Heart left ventricle (tissue), 16 donors: ENCODE data around the gene VSTM2A. TPM values are rescaled to one million over a fixed set of nuclear protein-coding genes. Genes with fewer than 3 reads are reported as not detected.

ENCODE experiments used
- ATAC-seq, 4 donors: fragments of 200-7000 bp; cut with Tn5 transposase; one replicate each; pipeline ENCODE4 v1.9.1; 2020 to 2022; ENCODE audit warnings: moderate library complexity in 4 of 4, mild to moderate bottlenecking in 3 of 4, moderate number of reproducible peaks in 1 of 4
- DNase-seq, 5 donors: peaks; one replicate each; pipeline ENCODE4 v3.0.0-alpha.2; 2020
- H3K27ac ChIP-seq, 12 donors: fragments of 200-600 bp; sonication (generic) in 4 of 12; one replicate each; pipeline versions ENCODE4 v1.5.0 to v1.8.0; 2016 to 2022; ENCODE audit warnings: mild to moderate bottlenecking in 2 of 12
- H3K27me3 ChIP-seq, 9 donors: fragments of 200-600 bp; sonication (generic) in 2 of 9; one replicate each; pipeline versions ENCODE4 v1.5.1 to v1.8.0; 2016 to 2022; ENCODE audit warnings: mild to moderate bottlenecking in 3 of 9
- H3K36me3 ChIP-seq, 9 donors: fragments of 200-600 bp; sonication (generic) in 2 of 9; one replicate each; pipeline versions ENCODE4 v1.5.0 to v1.8.0; 2018 to 2022; ENCODE audit warnings: mild to moderate bottlenecking in 2 of 9
- H3K4me1 ChIP-seq, 12 donors: fragments of 200-600 bp; sonication (generic) in 4 of 12; one replicate each; pipeline versions ENCODE4 v1.5.0 to v1.8.0; 2016 to 2022; ENCODE audit warnings: mild to moderate bottlenecking in 3 of 12
- H3K4me3 ChIP-seq, 12 donors: fragments of 200-600 bp; sonication (generic) in 4 of 12; one replicate each; pipeline versions ENCODE4 v1.5.0 to v1.8.0; 2017 to 2022; ENCODE audit warnings: mild to moderate bottlenecking in 9 of 12, moderate library complexity in 4 of 12
- H3K9me3 ChIP-seq, 12 donors: fragments of 200-600 bp; sonication (generic) in 4 of 12; one replicate each; pipeline versions ENCODE4 v1.5.0 to v1.8.0; 2016 to 2022; ENCODE audit warnings: mild to moderate bottlenecking in 1 of 12
- POLR2A ChIP-seq, 2 donors: fragments of 450-650 bp; IDR thresholded peaks; one replicate each; pipeline ENCODE4 v1.6.1; 2017; ENCODE audit warnings: antibody characterized with exemption in 2 of 2, mild to moderate bottlenecking in 2 of 2, moderate library complexity in 2 of 2
- WGBS, 4 donors: extraction: QIAGEN DNeasy Blood & Tissue Kit in 2 of 4; methylation state at CpG; one replicate each; pipeline versions ENCODE4 v1.1.5 to v1.1.7; 2013 to 2018; 5-methylcytosine and 5-hydroxymethylcytosine counted together
- intact Hi-C, 10 donors: fragments of 100-400 bp; cut with DNase I; formaldehyde crosslinking; loops; one replicate each; pipeline versions ENCODE4 v1.11.1 to v1.14.2; 2022
- polyA plus RNA-seq, 2 donors: library from polyadenylated mRNA; stranded (reverse); fragments of 200-250 nt; gene quantifications; one replicate each; pipeline ENCODE4 v1.2.3, GENCODE V29; 2013
- total RNA-seq, 9 donors: library from RNA; depleted of rRNA in 2 of 9; stranded (reverse); fragments of >200 nt in 2 of 9; fragmentation: NEBNext Ultra II Directional in 3 of 9; extraction: Animal tissue kit (Norgen Biotek cat#: 25700) in 3 of 9; gene quantifications; one replicate each; pipeline versions ENCODE4 v1.1.0 to v1.2.4, GENCODE V29; 2016 to 2023
- TF ChIP-seq, protein P1 (sequence below), 12 donors: fragments of 200-600 bp; sonication (generic) in 4 of 12; IDR thresholded peaks; one replicate each; pipeline versions ENCODE4 v1.5.0 to v1.8.0; 2018 to 2022; ENCODE audit warnings: antibody characterized with exemption in 12 of 12, mild to moderate bottlenecking in 5 of 12
- donor health status: ischemic (EF 13 %, LVEDD 7.1; RV severe dilation, severe dysfunction).
- donor health status: healthy with polysubstance abuse.
- donor health status: DM: no; HTN: yes; CAD: no.
- donor health status: DM: no; HTN: no; CAD: no.
- donor health status: ischemic (EF 25% LVEDD 6.9; RV normal size, moderate dysfunction).
- donor health status: ischemic (EF 25% LVEDD 5.7; RV mildly dilated, moderate dysfunction).
- donor health status: healthy.
- donor health status: DM: yes; HTN: yes; CAD: no.
- donor health status: ischemic (EF 35%, LVEDD 5.7; RV mildly dilated, moderate dysfunction).
- donor health status: nonischemic (EF 11% LVEDD 7.7; RV severe dilation, severe dysfunction).
- donor health status: DM: yes; HTN: yes; CAD: no.
- donor health status: PGD.
- donor health status: ischemic (EF 29% LVEDD 5.4; RV normal size, mild dysfunction).
- donor health status: nonischemic (EF 23%, LVEDD 6.1; RV moderate dilation, normal function).

The VSTM2A gene
- total and polyA plus RNA-seq, 11 donors, result not detected

DNA sequence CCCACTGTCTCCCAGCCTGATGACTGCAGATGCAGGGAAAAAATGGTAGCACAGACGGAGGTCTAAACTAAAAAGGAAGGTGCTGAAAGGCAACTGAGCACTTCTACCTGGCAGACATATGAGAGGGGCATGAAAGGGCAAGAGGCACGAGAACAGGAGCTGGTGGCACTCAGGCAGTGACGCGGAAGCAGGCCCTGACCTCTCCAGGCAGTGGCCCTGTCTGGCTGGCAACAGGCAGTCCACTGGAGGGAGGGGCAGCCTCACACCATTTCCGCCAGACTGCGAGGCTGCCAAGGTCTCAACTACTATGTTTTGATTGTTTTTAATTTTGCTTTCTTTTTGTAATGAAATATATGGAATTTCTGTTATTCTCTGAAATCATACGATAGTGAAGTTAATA lies 23.3 kb downstream of the VSTM2A start:
- WGBS, 4 donors, result 66 to 76% (median 75%) methylated on average over 7 of the region's 7 CpGs
- no peak for ATAC-seq
- no peak for DNase-seq
- Histone ChIP-seq H3K4me3 (no peak overlapping the region), H3K27ac (no peak overlapping the region), H3K4me1 (no peaks in the 10 kb centered on the region), H3K27me3 (no peaks in the 10 kb centered on the region), H3K9me3 (peaks cover 0 to 2% (median 0%) of the 10 kb centered on the region in 12 donors), H3K36me3 (no peaks in the 10 kb centered on the region)
- TF ChIP-seq, protein P1, sequence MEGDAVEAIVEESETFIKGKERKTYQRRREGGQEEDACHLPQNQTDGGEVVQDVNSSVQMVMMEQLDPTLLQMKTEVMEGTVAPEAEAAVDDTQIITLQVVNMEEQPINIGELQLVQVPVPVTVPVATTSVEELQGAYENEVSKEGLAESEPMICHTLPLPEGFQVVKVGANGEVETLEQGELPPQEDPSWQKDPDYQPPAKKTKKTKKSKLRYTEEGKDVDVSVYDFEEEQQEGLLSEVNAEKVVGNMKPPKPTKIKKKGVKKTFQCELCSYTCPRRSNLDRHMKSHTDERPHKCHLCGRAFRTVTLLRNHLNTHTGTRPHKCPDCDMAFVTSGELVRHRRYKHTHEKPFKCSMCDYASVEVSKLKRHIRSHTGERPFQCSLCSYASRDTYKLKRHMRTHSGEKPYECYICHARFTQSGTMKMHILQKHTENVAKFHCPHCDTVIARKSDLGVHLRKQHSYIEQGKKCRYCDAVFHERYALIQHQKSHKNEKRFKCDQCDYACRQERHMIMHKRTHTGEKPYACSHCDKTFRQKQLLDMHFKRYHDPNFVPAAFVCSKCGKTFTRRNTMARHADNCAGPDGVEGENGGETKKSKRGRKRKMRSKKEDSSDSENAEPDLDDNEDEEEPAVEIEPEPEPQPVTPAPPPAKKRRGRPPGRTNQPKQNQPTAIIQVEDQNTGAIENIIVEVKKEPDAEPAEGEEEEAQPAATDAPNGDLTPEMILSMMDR (IDR thresholded peaks at IDR 0.05), result no peak
- TF ChIP-seq POLR2A (IDR thresholded peaks at IDR 0.05), result no peak
- intact Hi-C loops, result no loop called here

DNA sequence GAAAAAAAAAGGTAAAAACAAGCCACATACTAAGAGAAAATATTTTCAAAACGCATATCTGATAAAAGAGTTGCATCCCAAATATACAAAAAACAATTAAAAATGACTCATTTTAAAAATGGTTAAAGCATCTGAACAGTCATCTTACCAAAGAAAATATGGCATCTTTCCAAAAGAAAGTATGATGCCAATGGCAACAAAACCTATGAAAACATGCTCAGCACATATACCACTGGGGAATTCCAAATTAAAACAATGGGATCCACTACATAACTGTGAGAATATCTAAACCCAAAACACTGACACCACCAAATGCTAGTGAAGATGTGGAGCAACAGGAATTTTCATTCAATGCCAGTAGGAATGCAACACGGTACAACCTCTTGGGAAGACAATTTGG lies 39.3 kb downstream of the VSTM2A start:
- TF ChIP-seq, protein P1 (IDR thresholded peaks at IDR 0.05), result no peak
- no peak for TF ChIP-seq POLR2A (IDR thresholded peaks at IDR 0.05)
- intact Hi-C loops, result no loop called here
- 59 to 73% (median 71%) methylated on average over 2 of the region's 2 CpGs for WGBS, 4 donors
- H3K27ac ChIP-seq, result no peak overlapping the region
- no peaks in the 10 kb centered on the region for H3K27me3 ChIP-seq
- no peaks in the 10 kb centered on the region for H3K9me3 ChIP-seq
- no peaks in the 10 kb centered on the region for H3K4me1 ChIP-seq
- ATAC-seq, result no peak
- DNase-seq, result no peak
- H3K36me3 ChIP-seq, result no peaks in the 10 kb centered on the region
- no peak overlapping the region for H3K4me3 ChIP-seq

DNA sequence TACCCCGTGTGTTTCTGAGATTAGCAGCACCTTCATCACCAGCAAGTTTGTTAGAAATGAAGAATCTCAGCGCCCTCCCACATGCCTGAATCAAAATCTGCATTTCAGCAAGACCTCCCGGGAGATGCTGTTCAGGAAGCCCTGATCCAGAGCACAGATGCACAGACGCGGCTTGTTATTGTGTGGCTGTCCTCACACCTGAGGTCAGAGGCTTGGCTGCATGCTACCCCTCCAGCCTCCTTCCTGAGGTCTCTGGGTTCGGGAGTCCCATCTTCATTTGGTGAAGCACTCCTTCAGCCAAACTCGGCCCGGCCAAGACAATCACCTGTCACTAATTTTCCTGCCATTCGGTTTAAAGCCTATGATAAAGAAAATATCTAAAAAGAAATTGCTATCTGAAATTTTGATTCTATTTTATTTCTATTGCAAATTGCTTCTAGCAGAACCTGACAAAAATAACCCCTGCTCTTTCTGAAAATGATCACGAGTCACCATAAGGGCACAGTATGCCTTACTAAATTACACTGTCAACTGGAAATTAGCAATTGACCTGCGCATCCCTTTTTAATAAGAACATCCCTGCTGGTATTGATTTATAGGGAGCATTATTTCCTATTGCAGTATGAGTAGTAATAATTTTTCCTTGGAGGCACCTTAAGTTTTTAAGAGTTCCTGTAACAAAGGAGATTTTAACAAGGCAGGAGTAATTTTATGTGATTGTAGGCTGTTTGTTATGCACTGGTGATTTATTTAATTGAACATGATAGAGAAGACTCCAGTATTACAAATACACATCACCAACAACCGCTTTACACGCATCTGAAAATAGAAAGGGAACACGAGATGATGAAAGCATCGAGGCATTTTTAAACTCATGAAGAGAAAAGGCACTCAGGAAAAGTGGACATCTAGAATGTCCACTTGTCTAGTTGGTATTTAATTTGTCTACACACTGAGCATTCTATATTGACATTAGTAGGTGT lies 49.5 kb downstream of the VSTM2A start:
- ATAC-seq, result no peak
- Histone ChIP-seq H3K9me3 (no peaks in the 10 kb centered on the region), H3K36me3 (no peaks in the 10 kb centered on the region), H3K27me3 (no peaks in the 10 kb centered on the region), H3K27ac (no peak overlapping the region), H3K4me3 (no peak overlapping the region), H3K4me1 (no peaks in the 10 kb centered on the region)
- TF ChIP-seq, protein P1 (IDR thresholded peaks at IDR 0.05), result no peak
- TF ChIP-seq POLR2A (IDR thresholded peaks at IDR 0.05), result no peak
- intact Hi-C loops, result no loop called here
- DNase-seq, result no peak
- WGBS, 4 donors, result 74 to 82% (median 81%) methylated on average over 15 of the region's 15 CpGs

DNA sequence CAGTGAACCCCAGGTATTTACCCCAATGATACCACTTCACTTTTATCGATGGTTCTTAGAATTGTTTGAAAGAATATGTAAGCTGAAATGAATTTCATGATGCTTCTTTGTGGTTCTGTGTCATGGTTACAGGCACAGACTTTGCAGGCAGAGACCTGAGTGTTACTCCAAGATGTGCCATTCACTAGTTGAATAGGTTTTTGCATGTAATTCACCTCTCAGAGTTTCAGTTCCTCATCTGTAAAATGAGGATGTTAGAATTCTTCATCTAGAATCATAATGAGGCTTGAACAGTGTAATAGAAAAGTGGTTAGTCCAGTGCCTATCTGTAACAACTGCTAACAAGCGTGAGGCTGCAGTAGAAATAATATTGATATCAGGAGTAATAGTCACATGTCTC lies 54.6 kb downstream of the VSTM2A start:
- Histone ChIP-seq H3K4me3 (no peak overlapping the region), H3K4me1 (no peaks in the 10 kb centered on the region), H3K27me3 (no peaks in the 10 kb centered on the region), H3K27ac (no peak overlapping the region), H3K9me3 (no peaks in the 10 kb centered on the region), H3K36me3 (no peaks in the 10 kb centered on the region)
- TF ChIP-seq, protein P1 (IDR thresholded peaks at IDR 0.05), result no peak
- TF ChIP-seq POLR2A (IDR thresholded peaks at IDR 0.05), result no peak
- DNase-seq, result no peak
- no peak for ATAC-seq
- intact Hi-C loops, result no loop called here
- 82 to 90% (median 85%) methylated on average over 2 of the region's 2 CpGs for WGBS, 4 donors
